HG02610 (cell line): Measurements from ENCODE around the gene TRDMT1.

Experiments
- ATAC-seq: cut with Tn5 transposase; IDR thresholded peaks from one replicate; pipeline ENCODE4 v1.9.1; 2021; ENCODE audit warnings: mild to moderate bottlenecking, moderate library complexity; ENCODE audit not compliant: unreplicated experiment

The TRDMT1 gene

GRCh38 chr10:17213646-17214349 is 12.3 kb upstream of the TRDMT1 start:
- ATAC-seq = no peak

GRCh38 chr10:17212802-17213221 is 11.3 kb upstream of the TRDMT1 start:
- no peak for ATAC-seq

DNA sequence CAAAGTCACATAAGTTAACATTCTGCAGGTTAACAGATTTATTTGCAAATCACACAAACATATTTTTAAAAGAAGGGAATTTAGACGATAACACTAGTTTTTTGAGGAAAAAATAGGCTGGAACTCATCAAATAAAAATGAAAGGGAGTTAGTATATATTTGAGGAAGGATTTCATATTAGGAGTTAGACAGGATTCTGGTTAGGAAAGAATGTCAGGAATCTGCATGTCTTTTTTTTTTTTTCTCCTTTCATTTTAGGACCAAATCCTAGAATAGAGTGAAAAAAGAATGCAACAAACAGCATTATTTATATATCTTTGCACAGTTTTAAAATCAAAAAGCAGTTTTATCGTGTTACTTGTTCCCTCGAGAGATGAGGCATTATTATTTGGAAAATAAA is 8.9 kb upstream of the TRDMT1 start:
- no peak for ATAC-seq

DNA sequence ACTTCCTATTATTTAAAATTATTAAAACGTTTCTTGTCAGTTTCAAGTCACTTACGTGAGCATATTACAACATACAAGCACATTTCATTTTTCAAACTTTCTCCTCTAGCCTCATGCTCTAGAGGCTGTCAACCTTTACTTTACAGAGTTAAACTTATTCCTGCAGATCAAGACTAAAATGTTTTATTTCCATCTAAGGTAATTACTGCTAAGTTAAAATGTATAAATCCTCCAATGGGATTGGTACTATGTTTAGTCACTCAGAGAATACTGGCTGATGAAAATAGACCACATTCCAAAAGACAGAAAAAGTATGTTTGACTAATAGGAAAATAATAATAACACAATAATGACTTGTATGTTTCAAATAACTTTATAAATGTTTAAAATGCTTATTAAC is 8.4 kb upstream of the TRDMT1 start:
- ATAC-seq = no peak

GRCh38 chr10:17209302-17209701 is 7.8 kb upstream of the TRDMT1 start:
- ATAC-seq = no peak

- no peak for ATAC-seq
Observed at GRCh38 chr10:17208476-17208875, 7.0 kb upstream of the TRDMT1 start.

GRCh38 chr10:17206210-17206709 is 4.8 kb upstream of the TRDMT1 start:
- no peak for ATAC-seq

GRCh38 chr10:17203416-17203815 is 1.9 kb upstream of the TRDMT1 start:
- ATAC-seq = no peak

GRCh38 chr10:17202999-17203398 is 1.5 kb upstream of the TRDMT1 start:
- no peak for ATAC-seq

DNA sequence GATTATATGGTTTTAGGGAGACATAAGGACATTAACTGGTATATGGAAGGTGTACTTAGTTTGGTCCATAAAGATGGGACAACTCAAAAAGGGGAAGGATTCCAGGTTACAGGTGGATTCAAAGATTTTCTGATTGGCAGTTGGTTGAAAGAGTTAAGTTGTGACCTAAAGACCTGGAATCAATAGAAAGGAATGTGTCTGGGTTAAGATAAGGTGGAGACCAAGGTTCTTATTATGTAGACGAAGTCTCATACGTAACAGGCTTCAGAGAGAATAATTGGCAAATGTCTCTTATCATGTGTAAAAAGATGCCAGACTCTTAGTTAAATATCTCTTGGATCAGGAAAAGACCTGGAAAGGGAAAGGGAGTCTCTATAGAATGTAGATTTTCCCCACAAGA is 1.0 kb upstream of the TRDMT1 start:
- ATAC-seq = no peak

- ATAC-seq = no peak
Observed at GRCh38 chr10:17201794-17202116, 283 bp upstream of the TRDMT1 start.

GRCh38 chr10:17200001-17200911 is 1.2 kb downstream of the TRDMT1 start:
- ATAC-seq = no peak

DNA sequence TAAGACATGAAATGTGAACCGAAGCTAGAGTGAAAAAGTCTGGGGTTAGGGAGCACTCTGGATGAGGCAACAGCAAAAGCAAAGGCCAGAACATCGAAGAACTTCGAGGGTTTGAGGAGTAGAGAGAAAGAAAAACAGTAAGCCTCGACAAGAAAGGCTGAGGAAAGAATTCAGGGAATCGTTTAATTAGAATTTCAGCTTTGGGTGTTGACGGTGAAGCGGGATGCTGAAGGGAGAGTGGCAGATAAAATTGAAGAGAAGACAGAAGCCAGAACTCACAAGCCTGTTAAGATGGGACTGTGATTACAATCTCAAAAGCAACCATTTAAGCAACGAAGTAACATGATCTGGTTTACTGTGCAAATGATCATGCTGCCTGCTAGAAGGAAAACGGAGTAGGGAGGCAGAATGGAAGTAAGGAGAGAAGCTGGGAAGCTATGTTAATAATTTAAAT is 2.1 kb downstream of the TRDMT1 start:
- ATAC-seq = no peak

GRCh38 chr10:17196573-17196972 is 4.9 kb downstream of the TRDMT1 start:
- ATAC-seq = no peak

DNA sequence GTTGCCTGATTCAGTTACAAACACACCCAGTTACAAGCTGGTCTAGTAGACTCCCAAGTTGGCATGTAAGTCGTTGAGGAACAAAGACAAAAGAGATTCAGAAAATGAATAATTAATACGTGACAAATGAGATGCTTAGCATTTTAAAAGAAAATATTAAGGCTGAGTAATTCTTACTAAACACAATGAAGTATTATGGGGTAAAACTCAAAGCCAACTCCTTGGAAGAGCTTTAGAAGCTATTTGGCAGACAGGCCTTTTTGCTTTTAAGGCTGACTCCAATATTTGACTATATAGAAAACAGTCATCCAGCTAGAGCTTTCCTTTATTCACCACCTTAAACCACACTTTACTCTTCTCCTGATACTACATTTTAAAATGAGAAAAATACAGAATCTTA is 5.4 kb downstream of the TRDMT1 start:
- ATAC-seq = no peak

- no peak for ATAC-seq
Observed at GRCh38 chr10:17195083-17195482, 6.4 kb downstream of the TRDMT1 start.

DNA sequence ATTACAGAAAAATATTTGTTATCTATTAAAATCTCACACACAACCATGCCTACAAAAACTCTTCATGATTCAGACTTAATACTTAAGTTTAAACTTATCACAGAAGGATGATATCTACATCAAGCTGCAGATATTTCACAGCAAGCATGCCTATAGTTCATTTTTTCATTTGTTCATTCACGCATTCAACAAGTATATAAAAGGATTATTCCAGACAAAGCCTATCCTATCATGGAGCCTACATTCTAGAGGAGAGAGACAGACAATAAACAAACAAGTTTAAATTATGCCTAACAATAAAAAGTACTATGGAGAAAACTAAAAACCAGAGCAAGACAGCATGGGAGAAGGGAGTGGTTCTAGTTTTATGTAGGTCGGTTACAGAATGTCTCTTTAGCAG is 10.9 kb downstream of the TRDMT1 start:
- ATAC-seq = no peak

DNA sequence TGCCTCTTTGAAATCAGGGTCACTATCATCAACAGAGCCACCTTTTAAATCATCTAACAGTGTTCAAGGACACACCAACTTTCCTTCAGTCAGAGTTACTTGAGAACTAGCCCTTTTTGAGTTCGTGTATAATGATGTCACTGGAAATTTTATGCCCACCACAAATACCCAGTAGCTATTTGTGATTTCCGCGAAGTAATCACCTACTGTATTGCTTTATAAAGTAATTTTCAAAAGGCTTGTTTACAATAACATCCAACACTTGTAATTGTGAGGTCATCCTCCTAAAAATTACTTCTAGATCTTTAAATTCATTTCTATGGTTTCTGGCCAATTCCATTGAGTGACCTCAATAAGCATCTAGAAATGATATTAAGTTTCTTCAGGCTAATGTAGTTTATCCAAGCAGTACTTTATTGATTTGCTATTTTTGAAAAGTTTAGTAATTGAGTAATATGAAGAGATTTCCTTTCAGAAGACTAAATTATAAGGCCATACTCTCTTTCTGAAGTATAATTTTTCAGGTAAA is 12.8 kb downstream of the TRDMT1 start:
- ATAC-seq = no peak

DNA sequence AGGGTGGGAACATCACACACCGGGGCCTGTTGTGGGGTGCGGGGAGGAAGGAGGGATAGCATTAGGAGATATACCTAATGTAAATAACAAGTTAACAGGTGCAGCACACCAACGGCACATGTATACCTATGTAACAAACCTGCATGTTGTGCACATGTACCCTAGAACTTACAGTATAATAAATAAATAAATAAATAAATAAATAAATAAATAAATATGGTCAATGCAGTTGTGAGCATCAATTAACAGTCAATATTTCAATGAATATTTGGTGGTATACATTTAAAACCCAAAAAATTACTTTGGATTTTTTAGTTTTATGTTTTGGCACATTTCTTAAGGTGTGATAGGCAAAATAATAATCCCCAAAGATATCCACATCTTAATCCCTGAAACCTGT is 15.6 kb downstream of the TRDMT1 start:
- no peak for ATAC-seq

DNA sequence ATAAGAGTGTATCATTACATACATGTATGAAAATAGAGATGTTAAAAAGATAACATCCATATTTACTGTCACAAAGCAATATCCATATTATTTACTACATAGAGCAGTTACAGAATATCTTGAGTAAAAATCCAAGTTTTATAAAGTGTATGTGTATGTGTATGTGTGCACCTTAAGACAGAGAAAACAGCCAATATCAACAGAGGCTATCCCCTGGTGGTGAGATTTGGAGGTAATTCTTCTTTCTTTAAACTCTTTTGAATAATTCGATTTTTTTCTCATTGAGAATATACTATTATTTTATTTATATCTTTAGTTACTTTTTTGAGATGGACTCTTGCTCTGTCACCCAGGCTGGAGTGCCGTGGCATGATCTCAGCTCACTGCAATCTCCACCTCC is 18.4 kb downstream of the TRDMT1 start:
- no peak for ATAC-seq

DNA sequence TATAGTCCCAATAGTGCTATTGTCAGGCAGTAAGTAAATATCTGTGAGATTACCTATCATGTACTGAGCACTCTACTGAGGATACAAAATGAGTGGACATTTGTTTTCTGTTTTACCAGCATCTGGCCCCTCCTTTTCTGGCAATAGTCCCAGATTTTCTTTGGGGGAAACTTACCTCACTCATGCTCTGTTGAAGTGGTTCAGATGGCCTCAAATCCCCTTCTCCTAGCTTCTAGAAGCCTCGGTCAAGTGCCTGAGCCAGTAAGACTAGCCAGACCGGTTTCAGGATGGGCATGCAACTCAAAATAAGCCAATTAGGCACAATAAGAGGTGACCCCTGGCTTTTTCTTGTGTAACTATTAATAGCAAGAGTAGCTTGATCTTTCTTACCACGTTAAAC is 19.7 kb downstream of the TRDMT1 start:
- ATAC-seq = no peak

GRCh38 chr10:17181110-17181509 is 20.4 kb downstream of the TRDMT1 start:
- ATAC-seq = no peak
